Mesothelial cell of epicardium (in vitro differentiated cells): ENCODE measurements around the gene BEST2. TPM values are rescaled to one million over a fixed set of nuclear protein-coding genes. Genes with fewer than 3 reads are reported as not detected.

Experiments used
- DNase-seq, 2 experiments: peaks; one replicate each; pipeline ENCODE4 v3.0.0; 2021; ENCODE audit warnings: low spot score in 2 of 2; ENCODE audit not compliant: unreplicated experiment in 2 of 2
- H3K27ac Mint-ChIP-seq: 2 replicates; pipeline ENCODE4 v1.8.0; 2021; ENCODE audit warnings: mixed read lengths
- H3K27me3 Mint-ChIP-seq: 2 replicates; pipeline ENCODE4 v1.8.0; 2021; ENCODE audit warnings: low read depth, mixed read lengths
- H3K36me3 Mint-ChIP-seq: 2 replicates; pipeline ENCODE4 v1.8.0; 2021; ENCODE audit warnings: mixed read lengths
- H3K4me1 Mint-ChIP-seq: 2 replicates; pipeline ENCODE4 v1.8.0; 2021; ENCODE audit warnings: mixed read lengths
- H3K4me3 Mint-ChIP-seq: 2 replicates; pipeline ENCODE4 v1.8.0; 2021; ENCODE audit warnings: mild to moderate bottlenecking, moderate library complexity, mixed read lengths
- H3K9me3 Mint-ChIP-seq: 2 replicates; pipeline ENCODE4 v1.8.0; 2021; ENCODE audit warnings: mixed read lengths
- total RNA-seq: library from RNA; stranded (reverse); gene quantifications from 3 replicates; pipeline ENCODE4 v1.2.1, GENCODE V29; 2021
- TF ChIP-seq, protein P1 (sequence below): fragments of 200-600 bp; sonication (generic); IDR thresholded peaks from one replicate; pipeline ENCODE4 v1.5.0; 2021; ENCODE audit warnings: antibody characterized with exemption; ENCODE audit not compliant: unreplicated experiment

The BEST2 gene
- total RNA-seq, 1 donor from 2014 or later = not detected

DNA sequence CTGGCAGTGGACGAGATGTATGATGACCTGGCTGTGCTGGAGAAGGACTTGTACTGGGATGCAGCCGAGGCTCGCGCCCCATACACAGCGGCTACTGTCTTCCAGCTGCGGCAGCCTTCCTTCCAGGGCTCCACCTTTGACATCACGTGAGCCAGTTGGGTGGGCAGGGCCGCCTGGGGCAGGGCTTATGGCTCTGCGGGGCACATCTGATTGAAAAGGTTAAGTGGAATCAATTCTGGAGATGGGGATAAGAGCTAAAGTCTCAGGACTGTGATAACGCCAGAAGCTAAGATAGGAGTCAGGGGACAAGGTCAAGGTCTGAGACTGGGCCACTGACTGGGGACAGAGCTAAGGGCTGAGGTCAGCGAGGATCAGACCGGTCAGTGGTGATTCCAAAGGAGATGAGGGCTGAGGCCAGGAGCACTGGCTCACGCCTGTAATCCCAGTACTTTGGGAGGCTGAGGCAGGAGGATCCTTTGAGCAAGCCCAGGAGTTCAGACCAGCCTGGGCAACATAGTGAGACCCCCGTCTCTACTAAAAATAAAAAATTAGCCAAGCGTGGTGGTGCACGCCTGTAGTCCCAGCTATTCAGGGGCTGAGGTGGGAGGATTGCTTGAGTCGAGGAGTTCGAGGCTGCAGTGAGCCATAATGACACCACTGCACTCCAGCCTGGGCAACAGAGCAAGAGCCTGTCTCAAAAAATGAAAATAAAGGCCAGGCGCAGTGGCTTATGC lies 4.7 kb downstream of the BEST2 start:
- H3K4me3 Mint-ChIP-seq = peak overlapping the region; percentile 26
- no peak for DNase-seq
- H3K9me3 Mint-ChIP-seq = no peaks in the 10 kb centered on the region
- H3K27ac Mint-ChIP-seq = no peak overlapping the region
- peaks cover 3% of the 10 kb centered on the region for H3K36me3 Mint-ChIP-seq
- peaks cover 2% of the 10 kb centered on the region for H3K4me1 Mint-ChIP-seq
- TF ChIP-seq, protein P1, sequence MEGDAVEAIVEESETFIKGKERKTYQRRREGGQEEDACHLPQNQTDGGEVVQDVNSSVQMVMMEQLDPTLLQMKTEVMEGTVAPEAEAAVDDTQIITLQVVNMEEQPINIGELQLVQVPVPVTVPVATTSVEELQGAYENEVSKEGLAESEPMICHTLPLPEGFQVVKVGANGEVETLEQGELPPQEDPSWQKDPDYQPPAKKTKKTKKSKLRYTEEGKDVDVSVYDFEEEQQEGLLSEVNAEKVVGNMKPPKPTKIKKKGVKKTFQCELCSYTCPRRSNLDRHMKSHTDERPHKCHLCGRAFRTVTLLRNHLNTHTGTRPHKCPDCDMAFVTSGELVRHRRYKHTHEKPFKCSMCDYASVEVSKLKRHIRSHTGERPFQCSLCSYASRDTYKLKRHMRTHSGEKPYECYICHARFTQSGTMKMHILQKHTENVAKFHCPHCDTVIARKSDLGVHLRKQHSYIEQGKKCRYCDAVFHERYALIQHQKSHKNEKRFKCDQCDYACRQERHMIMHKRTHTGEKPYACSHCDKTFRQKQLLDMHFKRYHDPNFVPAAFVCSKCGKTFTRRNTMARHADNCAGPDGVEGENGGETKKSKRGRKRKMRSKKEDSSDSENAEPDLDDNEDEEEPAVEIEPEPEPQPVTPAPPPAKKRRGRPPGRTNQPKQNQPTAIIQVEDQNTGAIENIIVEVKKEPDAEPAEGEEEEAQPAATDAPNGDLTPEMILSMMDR = no peak
- H3K27me3 Mint-ChIP-seq = peaks cover 34% of the 10 kb centered on the region

DNA sequence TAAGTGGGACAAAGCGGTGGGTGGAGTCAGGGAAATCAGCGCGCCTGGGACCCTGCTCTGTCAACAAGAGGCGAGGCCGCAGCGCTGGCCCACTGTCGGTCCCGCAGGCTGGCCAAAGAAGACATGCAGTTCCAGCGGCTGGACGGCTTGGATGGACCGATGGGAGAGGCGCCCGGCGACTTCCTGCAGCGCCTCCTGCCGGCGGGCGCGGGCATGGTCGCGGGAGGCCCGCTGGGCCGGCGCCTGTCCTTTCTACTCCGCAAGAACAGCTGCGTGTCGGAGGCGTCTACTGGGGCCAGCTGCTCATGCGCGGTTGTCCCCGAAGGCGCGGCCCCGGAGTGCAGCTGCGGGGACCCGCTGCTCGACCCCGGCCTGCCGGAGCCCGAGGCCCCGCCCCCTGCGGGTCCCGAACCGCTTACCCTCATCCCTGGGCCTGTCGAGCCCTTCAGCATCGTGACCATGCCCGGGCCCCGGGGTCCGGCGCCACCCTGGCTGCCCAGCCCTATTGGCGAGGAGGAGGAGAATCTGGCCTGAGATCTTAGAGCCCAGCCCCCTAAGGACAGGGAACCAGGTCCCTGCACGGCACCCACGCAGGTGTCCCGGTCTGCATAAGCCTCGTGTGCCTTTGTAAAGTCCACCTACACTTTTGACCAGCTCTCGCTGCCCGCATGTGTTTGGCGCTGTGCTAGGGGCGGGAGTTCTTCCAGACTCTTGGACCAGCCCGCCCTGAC lies 6.1 kb downstream of the BEST2 start:
- Mint-ChIP-seq H3K27me3 (peaks cover 21% of the 10 kb centered on the region), H3K4me3 (peak overlapping the region; percentile 66), H3K27ac (no peak overlapping the region), H3K4me1 (peaks cover 2% of the 10 kb centered on the region), H3K9me3 (no peaks in the 10 kb centered on the region), H3K36me3 (peaks cover 10% of the 10 kb centered on the region)
- peak; percentile 58 to 85 for DNase-seq
- TF ChIP-seq, protein P1 = peak; percentile 95

DNA sequence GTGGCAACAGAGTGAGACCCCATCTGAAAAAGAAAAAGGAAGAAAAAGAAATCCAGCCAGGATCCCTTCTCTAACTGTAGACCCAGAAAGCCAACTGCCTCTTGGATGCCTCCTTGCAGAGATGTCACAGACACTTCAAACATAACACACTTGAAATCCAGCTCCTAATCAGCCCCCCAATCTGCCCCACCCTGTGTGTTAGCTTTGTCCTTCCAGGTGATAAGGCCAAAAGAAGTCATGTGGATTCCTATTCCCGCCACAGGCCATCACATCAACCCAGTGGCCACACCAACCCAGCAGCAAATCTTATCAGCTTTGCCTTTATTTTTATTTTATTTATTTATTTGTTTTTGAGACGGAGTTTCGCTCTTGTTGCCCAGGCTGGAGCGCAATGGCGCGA lies 8.1 kb downstream of the BEST2 start:
- no peak for DNase-seq
- Mint-ChIP-seq H3K36me3 (peaks cover 21% of the 10 kb centered on the region), H3K4me3 (no peak overlapping the region), H3K9me3 (no peaks in the 10 kb centered on the region), H3K27me3 (peaks cover 10% of the 10 kb centered on the region), H3K27ac (no peak overlapping the region), H3K4me1 (peaks cover 2% of the 10 kb centered on the region)
- TF ChIP-seq, protein P1 = no peak

DNA sequence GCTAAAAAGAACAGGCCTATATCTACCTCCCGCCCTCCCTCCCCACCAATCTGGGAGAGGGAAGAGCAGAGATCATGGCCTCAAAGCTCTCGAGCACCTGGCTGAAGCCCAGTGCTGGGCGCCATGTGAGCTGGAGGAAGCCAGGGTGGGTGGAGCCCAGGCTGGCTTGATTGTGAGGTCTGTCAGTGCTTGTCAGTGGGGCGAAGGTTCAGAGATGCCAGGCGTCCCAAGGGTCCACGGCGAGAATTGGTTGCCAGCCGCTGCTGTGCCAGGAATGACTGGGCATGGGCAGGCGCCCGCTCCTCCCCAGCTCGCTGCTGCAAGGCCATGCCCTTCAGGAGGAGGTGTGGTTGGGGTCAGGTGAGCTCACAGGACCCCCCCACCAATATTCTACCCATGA lies 11.5 kb downstream of the BEST2 start:
- DNase-seq = no peak
- Mint-ChIP-seq H3K27ac (no peak overlapping the region), H3K9me3 (no peaks in the 10 kb centered on the region), H3K36me3 (peaks cover 32% of the 10 kb centered on the region), H3K4me3 (no peak overlapping the region), H3K27me3 (no peaks in the 10 kb centered on the region), H3K4me1 (no peaks in the 10 kb centered on the region)
- TF ChIP-seq, protein P1 = no peak

DNA sequence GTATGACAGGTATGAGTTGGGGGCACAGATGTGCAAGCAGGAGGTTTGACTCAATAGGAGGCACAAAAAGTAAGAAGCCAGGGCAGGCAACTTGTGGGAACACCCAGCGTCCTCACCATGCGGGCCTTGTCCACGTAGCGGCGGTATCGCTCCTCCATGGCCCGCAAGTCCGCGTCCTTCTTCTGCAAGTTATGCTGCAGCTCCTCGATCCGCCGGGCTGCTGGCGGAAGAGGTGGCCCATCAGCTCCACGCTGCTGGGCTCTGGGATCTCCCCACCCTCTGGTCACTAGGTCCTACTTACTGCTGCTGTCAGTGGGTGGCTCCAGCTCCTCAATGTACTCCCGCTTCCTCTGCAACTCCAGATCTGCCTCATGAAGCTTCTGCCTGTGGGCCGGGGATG lies 13.1 kb downstream of the BEST2 start:
- Mint-ChIP-seq H3K27ac (no peak overlapping the region), H3K9me3 (no peaks in the 10 kb centered on the region), H3K4me1 (no peaks in the 10 kb centered on the region), H3K27me3 (no peaks in the 10 kb centered on the region), H3K36me3 (peaks cover 32% of the 10 kb centered on the region), H3K4me3 (no peak overlapping the region)
- TF ChIP-seq, protein P1 = no peak
- DNase-seq = no peak
